Ovary (tissue), 3 donors: ENCODE measurements around the gene C19orf81.

Source experiments
- EP300 ChIP-seq: sonication (generic); formaldehyde crosslinking; IDR thresholded peaks from one replicate; pipeline ENCODE4 v1.6.1; 2017; ENCODE audit warnings: antibody characterized with exemption
- POLR2A ChIP-seq: fragments of 450-650 bp; IDR thresholded peaks from one replicate; pipeline ENCODE4 v1.6.1; 2017; ENCODE audit warnings: antibody characterized with exemption, mild to moderate bottlenecking, moderate library complexity
- TF ChIP-seq, protein P1 (sequence below), 3 donors: fragments of 450-650 bp in 2 of 3; fragments of 200-600 bp in 1 of 3; IDR thresholded peaks; one replicate each; pipeline versions ENCODE4 v1.5.1 to v1.8.0; 2016 to 2022; ENCODE audit warnings: antibody characterized with exemption in 3 of 3, mild to moderate bottlenecking in 1 of 3
- donor health status: DM: no; HTN: no; CAD: no.

DNA sequence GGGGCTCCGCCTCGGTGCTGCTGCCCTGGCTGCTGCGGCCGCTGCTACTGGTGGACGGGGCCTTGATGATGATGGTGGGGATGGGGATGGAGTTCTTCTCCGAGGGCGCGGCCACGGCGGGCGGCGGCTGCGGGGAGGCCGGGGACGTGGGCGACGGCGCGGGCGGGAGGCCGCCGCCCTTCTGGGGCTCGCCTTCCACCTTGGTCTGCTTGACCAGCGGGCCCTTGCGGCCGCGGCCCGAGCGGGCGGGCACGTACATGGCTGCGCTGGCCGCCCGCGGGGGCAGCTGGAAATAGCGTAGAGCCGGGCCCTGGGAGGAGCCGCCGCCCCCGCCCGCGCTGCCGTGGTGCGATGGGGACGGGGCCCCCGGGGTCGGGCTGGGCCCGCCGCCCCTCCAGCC is 19.2 kb downstream of the C19orf81 start:
- TF ChIP-seq POLR2A (no peak), EP300 (no peak)
- TF ChIP-seq, protein P1, sequence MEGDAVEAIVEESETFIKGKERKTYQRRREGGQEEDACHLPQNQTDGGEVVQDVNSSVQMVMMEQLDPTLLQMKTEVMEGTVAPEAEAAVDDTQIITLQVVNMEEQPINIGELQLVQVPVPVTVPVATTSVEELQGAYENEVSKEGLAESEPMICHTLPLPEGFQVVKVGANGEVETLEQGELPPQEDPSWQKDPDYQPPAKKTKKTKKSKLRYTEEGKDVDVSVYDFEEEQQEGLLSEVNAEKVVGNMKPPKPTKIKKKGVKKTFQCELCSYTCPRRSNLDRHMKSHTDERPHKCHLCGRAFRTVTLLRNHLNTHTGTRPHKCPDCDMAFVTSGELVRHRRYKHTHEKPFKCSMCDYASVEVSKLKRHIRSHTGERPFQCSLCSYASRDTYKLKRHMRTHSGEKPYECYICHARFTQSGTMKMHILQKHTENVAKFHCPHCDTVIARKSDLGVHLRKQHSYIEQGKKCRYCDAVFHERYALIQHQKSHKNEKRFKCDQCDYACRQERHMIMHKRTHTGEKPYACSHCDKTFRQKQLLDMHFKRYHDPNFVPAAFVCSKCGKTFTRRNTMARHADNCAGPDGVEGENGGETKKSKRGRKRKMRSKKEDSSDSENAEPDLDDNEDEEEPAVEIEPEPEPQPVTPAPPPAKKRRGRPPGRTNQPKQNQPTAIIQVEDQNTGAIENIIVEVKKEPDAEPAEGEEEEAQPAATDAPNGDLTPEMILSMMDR (IDR thresholded peaks at IDR 0.05): no peak
